ENCODE measurements around the gene AHCTF1.

AHCTF1 gene

DNA sequence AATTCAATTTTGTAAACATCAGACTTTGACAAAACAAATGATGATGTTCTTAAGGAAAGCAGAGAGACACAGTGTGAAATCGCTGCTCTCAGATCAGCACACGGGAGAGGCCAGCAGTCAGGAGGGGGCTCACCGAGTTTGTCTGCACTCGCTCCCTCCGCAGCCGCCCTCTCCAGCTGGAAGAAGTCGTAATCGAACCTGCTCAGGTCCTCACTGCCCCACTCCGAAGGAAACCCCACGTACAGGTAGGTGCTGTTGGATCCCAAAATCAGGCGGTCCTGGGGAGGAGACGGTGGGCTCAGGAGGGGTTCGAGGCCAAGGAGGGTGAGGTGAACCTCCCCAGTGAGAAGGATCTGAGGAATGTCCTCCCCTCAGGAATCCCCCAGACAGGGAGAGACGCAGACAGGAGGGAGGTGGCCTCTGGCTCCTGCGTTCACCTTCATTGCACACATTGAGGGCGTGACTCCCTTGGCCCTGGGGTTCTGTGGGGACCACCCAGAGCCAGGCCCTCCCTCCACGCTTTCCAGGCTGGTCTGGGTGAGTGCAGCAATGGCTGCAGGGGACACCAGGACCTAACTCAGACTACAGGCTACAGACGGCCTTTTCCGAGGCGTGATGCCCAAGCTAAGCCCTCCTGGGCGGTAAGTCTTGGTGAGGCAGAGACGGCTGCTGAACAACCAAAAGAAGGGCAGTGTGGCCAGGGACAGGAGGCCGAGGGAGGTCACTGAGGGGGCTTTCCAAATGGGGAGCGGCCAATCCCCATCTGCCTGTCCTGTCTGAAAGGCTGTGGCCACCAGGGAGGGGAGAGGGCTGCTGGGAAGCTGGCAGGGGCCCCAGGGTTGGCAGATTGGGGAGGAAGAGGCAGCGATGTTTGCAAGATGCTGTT is 142.1 kb downstream of the AHCTF1 start:
- no peak for ATAC-seq
- H3K9me3 Mint-ChIP-seq: peaks cover 7% of the 10 kb centered on the region
- peaks cover 44% of the 10 kb centered on the region for H3K27me3 Mint-ChIP-seq
- H3K36me3 Mint-ChIP-seq: peaks cover 5% of the 10 kb centered on the region
- H3K27ac Mint-ChIP-seq: no peak overlapping the region
- no peak overlapping the region for H3K4me3 Mint-ChIP-seq
- H3K4me1 Mint-ChIP-seq: peaks cover 10% of the 10 kb centered on the region
